IMR-90 (cell line): Measurements from ENCODE around the gene MYBPH.

ENCODE experiments used
- CEBPB ChIP-seq: IDR thresholded peaks from 2 replicates; pipeline ENCODE4 v1.6.1; 2012; ENCODE audit warnings: low read depth, low read length, improper control_type of control experiment
- CHD1 ChIP-seq: IDR thresholded peaks from 2 replicates; pipeline ENCODE4 v1.6.1; 2012; ENCODE audit warnings: low read depth, low read length, improper control_type of control experiment
- CTCF ChIP-seq: conservative IDR thresholded peaks from 2 replicates; pipeline ENCODE4 v1.5.1; 2012; ENCODE audit warnings: mild to moderate bottlenecking, low read depth, low read length, improper control_type of control experiment
- NFE2L2 ChIP-seq: fragments of 150-350 bp; IDR thresholded peaks from 2 replicates; pipeline ENCODE4 v1.6.1; 2016; ENCODE audit warnings: low read depth, mild to moderate bottlenecking, low read length
- POLR2A ChIP-seq: IDR thresholded peaks from 2 replicates; pipeline ENCODE4 v1.6.1; 2012; ENCODE audit warnings: mild to moderate bottlenecking, low read depth, low read length
- RAD21 ChIP-seq: IDR thresholded peaks from 2 replicates; pipeline ENCODE4 v1.6.1; 2012; ENCODE audit warnings: low read length, improper control_type of control experiment
- RFX5 ChIP-seq: IDR thresholded peaks from 2 replicates; pipeline ENCODE4 v1.8.0; 2012; ENCODE audit warnings: low read depth, mild to moderate bottlenecking, low read length, moderate library complexity

GRCh38 chr1:203196371-203196770 lies 20.7 kb upstream of the MYBPH start:
- TF ChIP-seq CTCF (no peak), CHD1 (no peak), RFX5 (no peak), POLR2A (no peak), NFE2L2 (0 out of 2 replicates have a peak, but pooled peaks have one; percentile 43), CEBPB (no peak), RAD21 (no peak)
